ENCODE data around the gene PDE5A.
A peak's percentile ranks its signal among the peaks of the same experiment; 100 is the strongest.

PDE5A gene

GRCh38 chr4:119498527-119498926, 130.1 kb downstream of the PDE5A start:
- H3K4me3 ChIP-seq (ENCODE audit: low read depth, low read length): no peak overlapping the region
- peak; percentile 31 for DNase-seq (ENCODE audit: low read depth)
- TF ChIP-seq, protein P1, sequence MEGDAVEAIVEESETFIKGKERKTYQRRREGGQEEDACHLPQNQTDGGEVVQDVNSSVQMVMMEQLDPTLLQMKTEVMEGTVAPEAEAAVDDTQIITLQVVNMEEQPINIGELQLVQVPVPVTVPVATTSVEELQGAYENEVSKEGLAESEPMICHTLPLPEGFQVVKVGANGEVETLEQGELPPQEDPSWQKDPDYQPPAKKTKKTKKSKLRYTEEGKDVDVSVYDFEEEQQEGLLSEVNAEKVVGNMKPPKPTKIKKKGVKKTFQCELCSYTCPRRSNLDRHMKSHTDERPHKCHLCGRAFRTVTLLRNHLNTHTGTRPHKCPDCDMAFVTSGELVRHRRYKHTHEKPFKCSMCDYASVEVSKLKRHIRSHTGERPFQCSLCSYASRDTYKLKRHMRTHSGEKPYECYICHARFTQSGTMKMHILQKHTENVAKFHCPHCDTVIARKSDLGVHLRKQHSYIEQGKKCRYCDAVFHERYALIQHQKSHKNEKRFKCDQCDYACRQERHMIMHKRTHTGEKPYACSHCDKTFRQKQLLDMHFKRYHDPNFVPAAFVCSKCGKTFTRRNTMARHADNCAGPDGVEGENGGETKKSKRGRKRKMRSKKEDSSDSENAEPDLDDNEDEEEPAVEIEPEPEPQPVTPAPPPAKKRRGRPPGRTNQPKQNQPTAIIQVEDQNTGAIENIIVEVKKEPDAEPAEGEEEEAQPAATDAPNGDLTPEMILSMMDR (IDR thresholded peaks at IDR 0.05; ENCODE audit: low read depth, low read length, missing control alignments): no peak
- in situ Hi-C loops (cut with HindIII; ENCODE audit: low sequenced_read_pairs): no loop called here

DNA sequence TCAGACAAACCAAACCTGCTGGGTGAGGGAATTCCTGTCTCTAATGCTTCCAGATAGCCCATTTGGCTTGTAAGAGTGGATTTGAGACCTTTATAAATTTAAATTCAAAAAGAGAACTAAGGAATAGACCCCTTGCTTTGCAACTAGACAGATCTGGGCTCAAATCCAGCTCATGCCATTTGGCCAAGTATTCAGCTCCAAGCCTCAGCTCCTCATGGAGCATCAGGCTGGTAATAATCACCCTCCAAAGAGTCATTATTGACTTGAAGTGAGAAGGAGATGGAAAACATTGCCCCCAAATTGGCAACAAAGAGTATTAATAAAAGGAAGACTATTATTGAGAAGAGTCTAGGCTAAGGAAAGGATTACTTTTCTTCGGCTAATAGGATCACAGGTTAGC, 134.7 kb downstream of the PDE5A start:
- in situ Hi-C loops (cut with HindIII; ENCODE audit: low sequenced_read_pairs): no loop called here
- no peak for DNase-seq (ENCODE audit: low read depth)
- H3K4me3 ChIP-seq (ENCODE audit: low read depth, low read length): no peak overlapping the region
- TF ChIP-seq, protein P1 (IDR thresholded peaks at IDR 0.05; ENCODE audit: low read depth, low read length, missing control alignments): no peak

DNA sequence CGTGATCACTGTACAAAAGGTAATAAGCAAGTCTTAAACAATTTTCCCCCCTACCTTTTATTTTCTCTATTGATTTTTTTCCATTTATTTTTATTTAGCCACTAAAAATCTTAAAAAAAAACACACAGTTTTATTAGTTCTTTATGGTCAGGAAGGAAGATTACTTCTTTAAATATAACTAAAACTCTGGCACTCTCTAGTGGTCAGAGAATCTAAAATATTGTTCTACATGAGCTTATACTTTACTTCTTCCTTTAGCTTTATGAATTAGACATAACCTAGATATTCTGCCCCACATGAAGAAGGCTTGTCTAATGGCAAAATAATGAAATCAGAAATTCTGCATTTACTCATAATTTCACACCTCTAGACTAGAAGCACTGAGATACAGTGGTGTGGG, 135.2 kb downstream of the PDE5A start:
- DNase-seq (ENCODE audit: low read depth): no peak
- TF ChIP-seq, protein P1 (IDR thresholded peaks at IDR 0.05; ENCODE audit: low read depth, low read length, missing control alignments): no peak
- no peak overlapping the region for H3K4me3 ChIP-seq (ENCODE audit: low read depth, low read length)
- in situ Hi-C loops (cut with HindIII; ENCODE audit: low sequenced_read_pairs): no loop called here

DNA sequence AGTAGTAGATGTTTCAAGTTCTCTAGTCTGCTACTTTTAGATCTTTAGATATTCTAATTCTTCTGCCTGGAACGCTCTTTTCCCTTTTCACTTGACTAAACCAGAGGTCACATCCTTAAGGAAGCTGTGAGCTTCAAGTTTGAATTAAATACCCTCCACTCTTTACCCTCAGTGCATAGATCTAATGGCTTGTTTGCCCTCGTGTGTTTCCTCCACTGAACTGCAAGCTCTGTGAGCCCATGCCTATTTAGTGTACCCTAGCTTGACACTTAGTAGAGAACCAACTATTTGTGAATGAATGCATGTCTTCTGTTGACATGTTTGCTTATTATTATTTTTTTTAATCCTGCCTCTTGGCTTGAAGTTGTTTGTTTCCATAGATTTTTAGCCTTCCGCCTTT, 138.3 kb downstream of the PDE5A start:
- H3K4me3 ChIP-seq (ENCODE audit: low read depth, low read length): no peak overlapping the region
- no peak for DNase-seq (ENCODE audit: low read depth)
- TF ChIP-seq, protein P1 (IDR thresholded peaks at IDR 0.05; ENCODE audit: low read depth, low read length, missing control alignments): peak; percentile 49
- in situ Hi-C loops (cut with HindIII; ENCODE audit: low sequenced_read_pairs): no loop called here

DNA sequence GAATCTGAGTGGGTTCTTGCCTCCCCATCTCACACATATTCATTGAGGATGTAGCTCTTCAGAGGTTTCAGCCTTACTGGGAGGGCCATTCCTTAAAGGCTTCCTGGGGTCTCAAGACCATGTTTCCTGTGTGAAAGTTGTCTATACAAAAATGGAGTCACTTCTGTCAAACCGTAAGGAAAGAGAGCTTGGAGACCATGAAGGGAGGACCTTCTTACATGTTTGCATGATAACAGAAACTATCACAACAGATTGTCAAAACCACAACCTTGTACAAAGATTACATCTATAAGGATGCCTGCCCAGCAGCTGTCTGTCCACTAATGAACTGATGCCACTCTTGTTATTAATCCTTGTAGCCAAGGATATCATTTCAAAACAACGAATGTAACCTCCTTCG, 139.3 kb downstream of the PDE5A start:
- in situ Hi-C loops (cut with HindIII; ENCODE audit: low sequenced_read_pairs): no loop called here
- TF ChIP-seq, protein P1 (IDR thresholded peaks at IDR 0.05; ENCODE audit: low read depth, low read length, missing control alignments): no peak
- H3K4me3 ChIP-seq (ENCODE audit: low read depth, low read length): no peak overlapping the region
- no peak for DNase-seq (ENCODE audit: low read depth)

DNA sequence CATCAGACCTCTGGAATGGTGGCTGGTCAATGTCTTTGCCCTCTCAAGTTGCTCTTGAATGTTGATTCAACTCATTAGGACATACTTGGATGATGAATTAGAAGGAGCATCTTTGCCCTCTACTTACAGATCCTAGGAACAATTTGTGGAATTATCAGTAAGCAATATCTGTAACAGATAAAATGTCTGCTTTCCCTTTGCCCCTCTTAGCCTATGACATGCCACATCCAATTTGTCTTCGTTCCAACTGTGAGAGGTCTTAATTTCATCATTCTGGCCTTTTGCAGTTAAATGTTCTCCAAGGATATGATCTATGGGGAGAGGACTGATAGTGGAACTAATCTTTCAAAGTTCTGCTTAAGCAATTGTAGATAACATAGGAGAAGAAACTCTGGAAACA, 148.3 kb downstream of the PDE5A start:
- TF ChIP-seq, protein P1 (IDR thresholded peaks at IDR 0.05; ENCODE audit: low read depth, low read length, missing control alignments): no peak
- no peak for DNase-seq (ENCODE audit: low read depth)
- in situ Hi-C loops (cut with HindIII; ENCODE audit: low sequenced_read_pairs): no loop called here
- no peak overlapping the region for H3K4me3 ChIP-seq (ENCODE audit: low read depth, low read length)

- no peak overlapping the region for H3K4me3 ChIP-seq (ENCODE audit: low read depth, low read length)
- in situ Hi-C loops (cut with HindIII; ENCODE audit: low sequenced_read_pairs): no loop called here
- TF ChIP-seq, protein P1 (IDR thresholded peaks at IDR 0.05; ENCODE audit: low read depth, low read length, missing control alignments): no peak
- no peak for DNase-seq (ENCODE audit: low read depth)
These were observed 148.8 kb downstream of the PDE5A start for GRCh38 chr4:119479835-119480234.
